Hematopoietic multipotent progenitor cell treated with erythropoietin and hydrocortisone succinate and interleukin-3 and kit ligand, for 17 days (in vitro differentiated cells): Measurements from ENCODE around the gene TENT4B.

Experiments
- DNase-seq: peaks from one replicate; pipeline ENCODE4 v3.0.0-alpha.2; 2015; ENCODE audit warnings: low spot score

The TENT4B gene

GRCh38 chr16:50195756-50196155, 42.6 kb downstream of the TENT4B start:
- DNase-seq = no peak

GRCh38 chr16:50197582-50197981, 44.5 kb downstream of the TENT4B start:
- DNase-seq = no peak

- no peak for DNase-seq
These were observed 45.8 kb downstream of the TENT4B start for GRCh38 chr16:50198802-50199403.

GRCh38 chr16:50201787-50202186, 48.7 kb downstream of the TENT4B start:
- DNase-seq = no peak

- DNase-seq = no peak
These were observed 50.0 kb downstream of the TENT4B start for GRCh38 chr16:50202926-50203624.

GRCh38 chr16:50203681-50204080, 50.6 kb downstream of the TENT4B start:
- DNase-seq = no peak

GRCh38 chr16:50204453-50205108, 51.5 kb downstream of the TENT4B start:
- no peak for DNase-seq

GRCh38 chr16:50207652-50208051, 54.5 kb downstream of the TENT4B start:
- no peak for DNase-seq

- DNase-seq = no peak
These were observed 55.4 kb downstream of the TENT4B start for GRCh38 chr16:50208460-50208931.

- DNase-seq = no peak
These were observed 56.6 kb downstream of the TENT4B start for GRCh38 chr16:50209546-50210265.

- DNase-seq = peak; percentile 76
These were observed 57.3 kb downstream of the TENT4B start for GRCh38 chr16:50210266-50211038.

- peak; percentile 88 for DNase-seq
These were observed 60.9 kb downstream of the TENT4B start for GRCh38 chr16:50213939-50214519.

- no peak for DNase-seq
These were observed 62.6 kb downstream of the TENT4B start for GRCh38 chr16:50215680-50216079.

- no peak for DNase-seq
These were observed 63.1 kb downstream of the TENT4B start for GRCh38 chr16:50216231-50216630.

GRCh38 chr16:50219402-50219975, 66.4 kb downstream of the TENT4B start:
- no peak for DNase-seq

GRCh38 chr16:50224286-50224685, 71.2 kb downstream of the TENT4B start:
- no peak for DNase-seq

GRCh38 chr16:50227120-50227519, 74.0 kb downstream of the TENT4B start:
- DNase-seq = no peak

GRCh38 chr16:50227665-50228064, 74.6 kb downstream of the TENT4B start:
- no peak for DNase-seq

GRCh38 chr16:50228364-50228868, 75.3 kb downstream of the TENT4B start:
- no peak for DNase-seq

- no peak for DNase-seq
These were observed 76.1 kb downstream of the TENT4B start for GRCh38 chr16:50229149-50229726.
